HG02885 (cell line): ENCODE data around the gene BCAS1.
A peak's percentile ranks its signal among the peaks of the same experiment; 100 is the strongest.

ENCODE experiments used
- ATAC-seq: cut with Tn5 transposase; IDR thresholded peaks from one replicate; pipeline ENCODE4 v1.9.1; 2021; ENCODE audit warnings: mild to moderate bottlenecking; ENCODE audit not compliant: unreplicated experiment, poor library complexity

Gene BCAS1

DNA sequence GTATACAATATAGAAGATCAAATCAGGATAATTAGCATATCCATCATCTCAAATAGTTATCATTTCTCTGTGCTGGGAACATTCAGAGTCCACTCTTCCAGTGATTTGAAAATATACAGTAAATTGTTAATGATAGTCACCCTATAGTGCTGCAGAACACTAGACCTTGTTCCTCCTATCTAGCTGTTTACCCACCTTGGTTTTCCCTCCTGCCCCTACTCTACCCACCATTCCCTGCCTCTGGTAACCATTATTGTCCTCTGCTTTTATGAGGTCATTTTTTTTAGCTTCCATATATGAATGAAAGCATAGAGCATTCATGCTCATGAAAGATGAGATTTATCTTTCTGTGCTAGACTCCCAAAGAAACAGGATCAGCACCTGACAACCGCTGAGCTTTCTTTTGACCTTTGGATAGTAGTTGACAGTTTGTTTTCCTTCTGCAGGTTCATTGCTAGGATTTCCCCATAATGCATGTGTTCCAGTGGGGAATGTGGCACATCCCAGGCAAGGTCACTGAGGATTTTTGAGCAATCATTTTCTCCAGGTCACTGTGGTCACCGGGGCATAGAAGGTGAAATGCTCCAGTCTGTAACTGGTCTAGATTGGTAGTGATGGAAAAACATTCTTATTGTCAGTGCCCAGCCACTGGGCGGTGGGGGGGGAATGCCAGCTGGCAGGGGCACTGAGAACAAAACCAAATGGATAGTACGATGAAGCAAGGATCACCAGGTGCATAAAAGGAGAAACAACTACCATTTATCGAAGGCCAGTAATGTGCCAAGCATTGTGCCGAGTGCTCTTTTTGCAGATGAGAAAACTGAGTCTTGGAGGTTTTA is 33.6 kb upstream of the BCAS1 start:
- peak; percentile 11 for ATAC-seq

DNA sequence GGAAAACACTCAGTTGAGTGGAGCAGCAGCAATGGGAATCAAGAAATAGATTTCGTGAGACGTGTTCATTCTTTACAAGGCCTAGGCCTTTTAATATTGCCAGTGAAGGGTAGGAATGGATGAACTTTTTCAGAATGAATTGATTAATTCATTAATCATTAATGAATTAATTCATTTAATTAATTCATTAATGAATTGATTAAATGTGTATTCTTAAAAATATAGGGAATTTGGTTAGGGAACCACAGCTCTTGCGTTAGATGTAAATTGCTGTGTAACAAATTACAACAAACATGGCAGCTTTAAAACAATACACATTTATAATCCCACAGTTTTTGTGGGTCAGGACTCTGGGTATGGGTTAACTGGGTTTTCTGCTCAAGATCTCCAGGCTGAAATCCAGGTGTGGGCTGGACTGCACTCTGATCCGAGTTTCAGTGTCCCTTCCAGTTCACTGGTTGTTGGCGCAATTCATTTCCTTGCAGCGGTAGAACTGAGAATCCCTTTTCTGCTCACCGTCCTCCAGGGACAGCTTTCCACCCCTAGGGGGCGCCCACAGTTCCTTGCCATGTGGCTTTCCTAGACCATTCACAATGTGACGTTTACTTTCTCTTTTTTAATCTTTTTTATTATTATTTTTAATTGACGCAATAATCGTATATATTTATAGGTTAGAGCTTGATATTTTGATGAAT is 32.8 kb upstream of the BCAS1 start:
- ATAC-seq = peak; percentile 90

DNA sequence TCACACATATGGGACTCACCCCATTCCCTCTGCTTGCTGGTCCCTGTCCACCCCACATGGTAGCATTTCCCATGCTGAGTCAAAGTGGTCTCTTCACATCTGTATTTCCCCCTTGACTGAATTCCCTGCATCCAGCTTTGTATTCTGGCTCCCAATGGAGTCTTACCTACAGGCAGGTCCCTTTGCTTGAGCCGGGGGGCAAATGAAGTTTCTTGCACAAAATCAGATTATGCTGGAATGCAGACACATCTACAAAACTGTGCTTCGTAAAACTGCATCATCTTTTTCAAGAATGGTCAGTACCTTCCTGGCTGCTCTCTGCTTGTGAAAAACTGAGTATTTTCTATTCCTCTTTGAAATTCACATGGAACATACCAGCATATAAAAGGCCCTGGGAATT is 32.1 kb upstream of the BCAS1 start:
- no peak for ATAC-seq

DNA sequence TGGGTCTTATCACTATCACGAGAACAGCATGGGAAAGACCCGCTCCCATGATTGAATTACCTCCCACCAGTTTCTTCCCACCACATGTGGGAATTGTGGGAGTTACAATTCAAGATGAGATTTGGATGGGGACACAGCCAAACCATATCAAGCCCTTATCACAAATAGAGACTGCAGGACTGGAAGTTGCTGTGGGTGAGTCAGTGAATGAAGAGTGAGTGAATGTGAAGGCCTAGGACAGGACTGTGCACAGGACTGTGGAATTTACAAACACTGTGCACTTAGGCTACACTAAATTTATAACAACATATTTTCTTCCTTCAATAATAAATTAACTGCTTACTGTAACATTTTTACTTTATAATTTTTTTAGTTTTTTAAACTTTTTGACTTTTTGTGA is 30.2 kb upstream of the BCAS1 start:
- ATAC-seq = no peak

DNA sequence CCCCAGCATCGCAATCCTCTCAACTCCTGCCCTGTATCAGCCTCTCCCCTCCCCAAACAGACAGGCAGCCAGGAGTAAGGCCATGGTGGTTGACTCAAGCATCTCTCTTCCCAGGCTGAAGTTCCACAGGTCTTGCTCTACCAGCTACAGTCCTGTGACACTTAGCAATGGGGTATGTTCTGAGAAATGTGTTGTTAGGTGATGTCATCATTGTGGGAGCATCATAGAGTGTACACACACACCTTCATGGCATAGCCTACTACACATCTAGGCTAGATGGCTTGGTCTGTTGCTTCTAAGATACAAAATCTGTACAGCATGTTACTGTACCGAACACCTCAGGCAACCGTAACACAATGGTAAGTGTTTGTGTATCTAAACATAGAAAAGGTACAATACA is 29.5 kb upstream of the BCAS1 start:
- no peak for ATAC-seq

DNA sequence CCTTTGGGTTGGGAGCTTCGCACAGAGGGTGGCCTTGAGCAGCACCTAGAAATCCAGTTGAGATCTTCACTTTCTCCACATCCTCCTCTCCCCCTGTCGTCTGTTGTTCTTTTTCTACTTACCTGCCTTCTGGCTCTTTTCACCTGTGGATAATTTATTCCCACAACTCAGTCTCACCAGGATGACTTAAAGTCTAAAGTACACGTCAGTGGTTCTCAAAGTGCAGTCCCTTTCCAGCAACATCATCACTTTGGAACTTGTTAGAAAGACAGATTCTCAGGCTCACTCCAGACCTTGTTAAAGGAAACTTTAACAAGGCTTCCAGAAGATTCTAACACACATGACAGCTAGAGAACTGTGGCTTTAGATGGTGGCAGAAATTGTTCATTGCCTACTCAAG is 27.7 kb upstream of the BCAS1 start:
- no peak for ATAC-seq

DNA sequence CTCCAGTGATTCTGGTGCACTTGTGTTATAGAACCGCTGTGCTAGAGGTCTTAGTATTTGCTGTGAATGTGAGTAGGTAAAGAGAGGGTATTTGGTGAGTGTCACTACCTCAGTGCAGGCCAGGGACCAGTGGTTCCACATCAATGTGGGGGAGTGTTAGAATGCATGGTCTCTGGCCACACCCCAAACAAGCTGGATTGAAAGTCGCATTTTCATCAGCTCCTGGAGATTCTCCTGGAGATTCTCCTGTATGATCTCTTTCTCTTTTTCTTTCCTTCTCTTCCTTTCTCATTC is 26.8 kb upstream of the BCAS1 start:
- no peak for ATAC-seq

DNA sequence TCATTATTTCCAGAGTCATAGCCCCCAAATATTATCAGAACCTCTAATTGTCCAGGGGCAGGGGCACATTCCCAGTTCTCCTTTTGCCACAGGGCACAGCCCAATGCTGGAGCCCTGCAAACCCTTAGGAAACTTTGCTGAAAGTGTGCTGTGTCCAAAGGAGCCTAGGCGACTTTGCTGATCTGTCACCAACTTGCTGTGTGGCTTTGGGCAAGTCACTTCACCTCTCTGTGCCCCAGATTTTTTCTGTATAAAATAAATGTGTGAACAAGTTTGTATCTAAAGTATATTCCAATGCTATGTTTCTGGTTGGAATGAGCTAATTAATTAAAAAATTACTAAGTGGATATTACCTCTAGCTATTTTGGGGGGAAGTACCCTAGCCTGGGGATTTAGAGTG is 25.4 kb upstream of the BCAS1 start:
- no peak for ATAC-seq

DNA sequence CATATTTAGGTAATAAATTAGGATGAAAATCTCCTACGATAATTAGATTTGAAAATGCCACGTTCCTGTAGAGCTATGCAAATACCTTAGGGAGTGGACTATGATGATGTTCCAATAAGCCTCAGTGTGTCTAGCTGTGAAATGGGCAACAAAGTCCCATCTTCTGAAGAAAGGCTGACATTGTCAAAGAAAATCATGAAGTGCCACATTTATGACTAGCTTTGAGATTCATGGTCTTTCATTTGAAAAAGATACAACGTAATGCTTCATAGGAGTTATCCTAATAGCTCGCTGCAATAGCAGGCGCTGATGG is 23.8 kb upstream of the BCAS1 start:
- ATAC-seq = no peak

DNA sequence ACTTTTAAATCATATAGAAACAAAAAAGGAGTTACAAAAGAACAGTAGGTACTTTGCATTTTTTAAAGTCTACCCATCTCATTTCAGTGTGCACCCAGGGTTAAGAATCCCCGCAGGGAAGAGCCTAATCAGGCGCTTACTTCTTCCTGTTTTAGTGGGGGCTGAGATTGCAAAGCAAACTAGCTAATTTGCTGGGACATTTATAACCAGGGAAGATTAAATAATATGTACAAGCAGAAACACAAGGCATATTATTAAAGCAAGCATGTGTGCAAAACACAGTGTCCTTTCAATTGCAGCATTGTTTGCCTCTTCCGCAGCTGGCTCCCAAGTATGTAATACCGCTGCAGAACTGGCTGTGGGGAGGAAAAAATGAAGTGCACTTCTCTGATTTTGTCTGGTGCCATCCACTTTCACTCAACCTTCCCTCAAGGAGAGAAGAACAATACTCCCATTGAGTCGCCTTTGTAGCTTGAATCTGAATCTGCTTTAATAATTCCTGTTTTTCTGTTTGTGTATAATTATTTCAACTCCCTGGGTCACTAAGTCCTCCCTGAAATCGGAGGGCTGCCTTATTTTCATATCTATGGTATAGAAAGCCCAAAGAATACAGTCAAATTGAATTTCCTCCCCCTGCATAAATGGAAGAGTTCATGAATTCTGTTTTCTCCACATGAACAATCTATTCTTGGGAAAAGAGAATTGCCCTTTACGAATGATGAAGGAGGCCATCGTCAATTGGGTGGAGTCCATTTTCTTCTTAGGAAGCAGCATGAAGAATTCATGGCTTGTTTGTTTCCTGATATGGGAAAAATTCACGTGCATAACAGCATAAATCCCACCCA is 23.3 kb upstream of the BCAS1 start:
- ATAC-seq = no peak

DNA sequence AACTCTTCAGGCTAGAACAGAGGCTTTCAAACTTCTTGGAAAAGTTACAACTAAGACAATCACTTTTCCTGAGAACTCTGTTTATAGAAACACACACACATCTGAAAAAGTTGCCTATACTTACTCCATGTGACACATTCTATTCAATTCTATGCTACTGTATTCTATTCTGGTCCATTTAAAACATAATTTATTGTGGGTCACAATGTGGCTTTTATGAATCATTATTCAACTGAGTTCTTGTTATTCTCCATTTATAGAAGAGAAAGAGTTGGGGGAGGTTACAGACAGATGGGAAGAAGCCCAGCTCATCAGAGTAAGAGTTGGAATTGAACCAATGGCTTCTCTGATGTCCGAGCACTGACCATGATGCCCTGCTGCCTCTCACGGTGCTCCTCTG is 21.6 kb upstream of the BCAS1 start:
- no peak for ATAC-seq

DNA sequence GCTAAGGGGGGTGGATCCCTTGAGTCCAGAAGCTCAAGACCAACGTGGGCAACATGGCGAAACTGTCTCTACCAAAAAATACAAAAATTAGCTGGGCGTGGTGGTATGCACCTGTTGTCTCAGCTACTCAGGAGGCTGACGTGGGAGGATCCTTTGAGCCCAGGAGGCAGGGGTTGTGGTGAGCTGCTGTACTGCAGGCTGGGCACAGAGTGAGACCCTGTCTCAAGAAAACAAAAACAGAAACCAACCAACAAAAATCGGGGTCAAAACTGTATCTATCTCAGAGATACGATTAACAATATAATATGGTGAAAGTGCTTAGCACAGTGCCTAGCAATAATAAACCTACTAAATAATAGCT is 20.7 kb upstream of the BCAS1 start:
- no peak for ATAC-seq

DNA sequence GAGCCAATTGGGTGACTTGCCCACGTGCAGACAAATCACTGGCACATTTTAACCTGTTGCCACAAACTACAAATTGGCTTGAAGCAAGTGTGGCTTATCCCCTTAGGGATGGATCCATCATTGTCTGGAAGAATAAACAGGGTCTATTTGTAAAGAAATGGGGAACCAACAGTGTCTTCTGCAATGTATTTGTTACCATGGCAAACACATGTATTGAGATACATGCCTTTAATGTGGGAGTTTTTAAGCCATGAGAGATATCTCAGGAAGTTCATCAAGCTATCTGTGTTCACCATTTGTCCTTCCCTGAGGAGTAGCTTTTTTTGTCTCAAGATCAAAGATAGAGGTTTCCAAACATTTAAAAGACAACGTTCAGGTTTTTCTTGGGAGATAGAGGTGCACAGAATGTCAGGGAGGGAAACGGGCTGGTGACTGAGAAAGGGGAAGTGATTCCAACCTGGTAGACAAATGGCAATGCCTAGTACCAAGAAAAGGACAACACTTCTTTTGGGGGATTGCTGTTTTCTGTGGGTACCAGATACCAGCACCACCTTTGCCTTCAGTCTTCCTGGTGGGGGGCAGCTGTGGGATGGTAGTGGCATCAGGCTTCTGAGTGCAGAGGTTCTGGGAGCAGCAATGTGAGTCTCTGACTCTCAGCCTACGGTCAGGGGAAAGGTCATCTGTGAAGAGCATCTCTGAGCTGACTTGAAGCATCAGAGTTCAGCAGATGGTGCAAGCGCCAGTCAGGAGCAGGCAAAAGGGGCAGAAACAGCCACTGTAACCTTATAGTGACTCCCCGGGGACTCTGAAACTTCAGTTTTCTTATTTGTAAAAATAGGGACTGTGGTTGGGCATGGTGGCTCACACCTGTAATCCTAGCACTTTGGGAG is 20.1 kb upstream of the BCAS1 start:
- ATAC-seq = no peak

DNA sequence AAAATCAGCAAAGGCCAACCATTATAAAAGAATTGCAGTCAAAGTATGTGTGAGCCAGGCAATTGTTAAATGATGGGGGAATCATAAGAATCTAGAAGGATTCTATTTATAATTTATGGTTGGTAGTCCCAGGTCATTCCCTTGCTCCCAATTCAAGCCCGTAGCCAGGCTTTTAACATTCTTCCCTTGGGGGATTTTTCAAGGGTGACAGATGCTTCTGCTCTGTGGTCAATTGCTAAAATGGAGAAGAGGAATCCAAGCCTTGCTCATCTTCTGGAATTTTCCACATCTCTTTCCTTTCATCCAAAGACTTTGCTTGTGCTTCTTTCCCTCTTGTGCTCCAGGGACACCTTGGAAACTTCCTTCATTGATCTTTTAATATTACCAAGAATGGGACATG is 18.0 kb upstream of the BCAS1 start:
- ATAC-seq = no peak

DNA sequence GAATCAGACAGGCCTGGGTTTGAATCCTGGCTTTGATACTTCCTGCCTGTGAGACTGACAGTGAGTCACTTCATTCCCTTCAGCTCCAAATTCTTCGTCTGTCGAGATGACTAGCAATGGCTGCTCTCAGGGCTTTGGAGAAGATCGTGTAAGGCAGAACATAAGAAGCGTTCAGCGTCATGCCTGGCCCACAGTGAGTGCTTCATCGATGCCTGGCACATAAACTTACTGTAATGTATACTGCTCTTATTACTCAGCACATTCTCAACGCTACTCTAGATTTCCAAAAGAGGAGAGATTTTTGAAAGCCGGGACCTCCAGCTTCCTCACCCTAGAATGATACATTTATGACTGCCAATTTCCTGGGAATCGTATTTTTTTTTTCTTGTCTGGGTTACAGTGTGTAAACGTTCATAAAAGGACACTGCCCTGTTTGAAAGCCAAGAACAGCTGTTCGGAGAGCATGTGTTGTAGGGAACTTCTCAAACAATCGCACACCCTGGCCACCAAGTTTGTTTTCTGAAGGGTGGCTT is 16.2 kb upstream of the BCAS1 start:
- no peak for ATAC-seq

DNA sequence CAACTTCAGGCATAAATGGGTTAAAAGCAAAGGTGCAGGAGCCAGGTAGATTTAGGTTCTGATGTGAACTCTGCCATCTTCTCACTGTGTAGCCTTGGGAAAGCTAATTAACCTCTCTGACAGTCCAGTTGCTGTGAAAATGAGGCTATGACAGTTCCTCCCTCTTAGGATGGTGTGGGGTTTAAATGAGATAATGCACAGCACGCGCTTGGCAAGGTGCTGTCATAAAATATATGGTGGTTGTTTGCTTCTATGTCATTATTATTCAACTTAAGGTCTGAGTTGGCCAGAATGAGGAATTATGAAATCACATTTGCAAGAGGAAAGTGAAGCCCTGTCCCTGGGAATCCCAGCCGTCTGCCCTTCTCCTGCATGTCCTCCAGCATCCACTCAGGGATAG is 15.5 kb upstream of the BCAS1 start:
- ATAC-seq = no peak

DNA sequence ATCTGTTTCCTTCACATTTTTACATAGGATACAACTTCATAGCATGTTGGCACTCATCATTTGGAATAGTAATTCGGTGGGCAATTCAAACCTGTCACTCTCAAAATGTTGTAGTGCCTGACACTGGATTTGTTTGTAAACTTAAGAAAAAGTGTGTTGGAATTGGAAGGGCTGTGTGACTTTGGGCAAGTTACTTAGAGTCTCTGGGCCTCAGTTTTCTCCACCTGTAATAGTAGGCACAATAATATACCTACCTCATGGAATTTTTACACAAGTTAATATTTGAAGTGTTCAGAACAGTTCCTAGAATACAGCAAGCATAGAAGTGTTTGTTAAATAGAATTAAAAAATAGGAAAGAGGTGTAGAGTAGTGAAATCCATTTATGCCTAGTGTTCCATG is 15.0 kb upstream of the BCAS1 start:
- no peak for ATAC-seq

DNA sequence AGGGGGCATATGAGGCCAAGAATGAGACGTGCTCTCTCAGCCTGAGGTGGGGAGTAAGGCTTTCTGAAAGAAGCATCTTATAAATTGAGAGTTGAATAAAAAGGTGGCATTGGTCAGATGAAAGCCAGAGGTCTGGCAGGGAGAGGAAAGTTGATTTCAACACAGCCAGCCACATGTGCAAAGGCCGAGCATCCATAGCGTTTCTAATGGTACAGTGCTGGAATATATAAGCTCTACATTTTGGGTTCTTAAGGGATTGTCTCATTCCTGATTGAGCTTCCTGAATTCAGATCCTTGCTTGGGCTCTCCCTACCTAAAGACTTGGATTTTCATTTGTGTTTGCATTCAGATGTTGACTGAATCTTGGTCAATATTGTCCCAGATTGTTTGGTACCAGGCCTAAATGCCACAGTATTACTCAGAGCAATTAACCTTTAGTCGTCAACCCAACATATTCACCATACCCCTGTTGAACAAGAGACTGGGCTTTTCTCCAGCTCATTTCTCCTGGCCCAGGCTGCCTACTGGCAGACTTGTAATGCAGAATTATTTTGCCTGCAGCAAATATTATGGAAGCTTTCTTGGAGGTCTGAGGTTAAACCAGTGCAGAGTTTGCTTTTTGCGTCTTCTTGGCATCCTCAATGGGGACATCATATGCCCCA is 14.5 kb upstream of the BCAS1 start:
- no peak for ATAC-seq

DNA sequence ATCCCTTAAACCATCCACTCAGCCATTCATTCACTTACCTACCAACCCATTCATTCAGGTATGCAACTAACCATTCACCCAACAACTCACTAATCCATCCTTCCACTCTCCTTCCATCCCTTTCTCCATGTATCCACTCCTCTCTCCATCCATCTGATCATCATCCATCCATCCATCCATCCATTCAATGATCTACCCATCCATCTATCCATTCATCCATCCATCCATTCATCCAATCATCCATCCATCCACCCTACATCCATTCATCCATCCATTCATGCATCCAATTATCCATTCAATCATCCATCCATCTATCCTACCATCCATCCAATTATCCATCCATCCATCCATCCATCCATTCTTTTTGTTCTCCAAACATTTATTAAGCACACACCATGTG is 13.8 kb upstream of the BCAS1 start:
- ATAC-seq = no peak

DNA sequence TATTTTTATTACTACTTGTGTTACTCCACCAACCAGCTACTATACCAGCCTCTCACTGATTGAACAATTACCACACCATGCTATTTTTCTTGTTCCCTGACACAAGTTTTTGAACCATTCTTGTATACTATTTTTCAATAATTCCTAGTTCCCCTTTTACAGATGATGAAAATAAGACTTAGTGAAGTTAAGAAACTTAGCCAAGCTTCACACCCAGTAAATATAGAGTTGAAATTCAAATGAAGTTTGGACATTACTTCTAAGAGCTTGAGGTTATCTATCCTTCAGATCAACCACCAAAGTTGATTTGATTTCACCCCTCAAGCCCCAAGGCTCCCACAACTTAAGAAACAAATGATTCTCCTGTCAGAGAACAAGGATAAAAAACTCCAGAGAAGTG is 13.1 kb upstream of the BCAS1 start:
- peak; percentile 78 for ATAC-seq
